D341Med (cell line): ENCODE measurements around the gene LILRA6.
"Not testable (repeated sequence)": the region's sequence is repeated elsewhere in the genome, so short reads cannot be mapped to it uniquely, and the experiment has no call there.

Source experiments
- DNase-seq: peaks from one replicate; pipeline ENCODE4 v3.0.0; 2012; ENCODE audit warnings: low spot score

Gene LILRA6

DNA sequence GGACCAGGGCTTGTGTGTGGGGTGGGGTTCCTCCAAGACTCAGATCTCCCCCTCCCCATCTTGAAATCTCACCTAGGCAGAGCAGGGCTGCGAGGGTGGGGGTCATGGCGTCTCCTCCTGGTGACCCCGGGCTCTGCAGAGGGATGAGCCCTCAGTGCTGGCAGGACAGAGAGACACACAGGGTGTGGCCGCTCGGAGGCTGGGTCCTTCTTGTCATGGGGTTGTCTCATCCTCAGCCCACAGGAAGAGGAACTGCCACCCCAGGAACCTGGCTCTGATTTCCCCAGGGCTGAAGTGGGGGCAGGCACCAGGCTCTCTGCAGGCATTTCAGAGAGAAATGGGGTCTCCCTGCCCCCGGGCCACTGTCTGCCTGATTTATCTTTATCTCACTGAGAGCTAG is at the start of gene LILRA6:
LILRA6 (minus strand) TSS at position 145 of the 400 bp plus-strand sequence.
- not testable (repeated sequence) for DNase-seq

DNA sequence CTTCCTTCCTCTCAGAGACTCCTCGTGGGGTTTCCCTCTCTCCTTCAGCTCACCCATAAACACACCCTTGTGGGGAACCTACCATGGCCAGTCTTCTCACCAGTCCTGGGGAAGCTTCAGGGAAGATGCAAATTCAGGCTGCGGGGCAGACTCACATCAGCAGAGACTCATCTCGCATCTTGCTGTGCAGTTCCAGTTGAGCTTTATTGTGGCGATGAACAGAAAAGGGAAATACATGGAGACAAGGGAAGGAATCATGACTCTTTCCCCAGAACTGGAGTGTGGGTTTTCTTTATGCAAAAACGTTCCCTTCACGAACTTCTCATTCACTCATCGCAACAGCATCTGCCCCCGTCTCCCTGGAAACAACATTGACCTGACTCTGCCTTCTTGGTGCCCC is 46.6 kb upstream of the LILRA6 start:
- DNase-seq = not testable (repeated sequence)

DNA sequence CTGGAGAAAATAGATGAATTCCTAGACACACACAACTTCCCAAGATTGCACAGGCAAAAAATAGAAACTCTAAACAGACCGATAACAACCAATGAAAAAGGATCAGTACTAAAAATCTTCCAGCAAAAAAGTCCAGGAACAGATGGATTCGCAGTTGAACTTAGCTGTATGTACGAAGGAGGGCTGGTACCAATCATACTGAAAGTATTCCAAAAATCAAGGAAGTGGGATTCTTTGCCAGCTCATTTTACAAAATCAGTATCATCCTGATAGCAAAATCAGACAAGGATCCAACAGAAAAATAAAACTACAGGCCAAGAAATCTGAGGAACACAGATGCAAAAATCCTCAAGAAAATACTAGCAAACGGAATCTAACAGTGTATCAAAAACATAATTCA is 44.9 kb upstream of the LILRA6 start:
- DNase-seq = no peak

DNA sequence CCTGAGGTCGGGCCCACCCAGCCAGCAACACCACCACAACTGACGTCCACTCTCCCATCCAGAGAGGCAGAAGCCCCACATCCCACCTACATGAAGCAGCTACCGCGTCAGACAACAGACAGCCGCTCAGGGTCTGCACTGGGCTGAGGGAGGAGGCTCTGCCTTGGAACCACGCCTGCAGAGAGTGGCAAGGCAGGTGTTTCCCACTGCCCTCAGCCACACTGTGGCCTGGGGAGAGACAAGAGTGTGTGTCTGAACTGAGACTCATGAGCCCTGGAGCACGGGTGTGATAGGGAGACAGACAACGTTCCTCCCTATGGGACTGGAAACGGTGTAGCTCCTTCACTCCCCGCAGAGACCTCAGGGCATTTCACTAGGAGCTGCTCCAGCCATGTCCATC is 43.7 kb upstream of the LILRA6 start:
- DNase-seq = not testable (repeated sequence)

DNA sequence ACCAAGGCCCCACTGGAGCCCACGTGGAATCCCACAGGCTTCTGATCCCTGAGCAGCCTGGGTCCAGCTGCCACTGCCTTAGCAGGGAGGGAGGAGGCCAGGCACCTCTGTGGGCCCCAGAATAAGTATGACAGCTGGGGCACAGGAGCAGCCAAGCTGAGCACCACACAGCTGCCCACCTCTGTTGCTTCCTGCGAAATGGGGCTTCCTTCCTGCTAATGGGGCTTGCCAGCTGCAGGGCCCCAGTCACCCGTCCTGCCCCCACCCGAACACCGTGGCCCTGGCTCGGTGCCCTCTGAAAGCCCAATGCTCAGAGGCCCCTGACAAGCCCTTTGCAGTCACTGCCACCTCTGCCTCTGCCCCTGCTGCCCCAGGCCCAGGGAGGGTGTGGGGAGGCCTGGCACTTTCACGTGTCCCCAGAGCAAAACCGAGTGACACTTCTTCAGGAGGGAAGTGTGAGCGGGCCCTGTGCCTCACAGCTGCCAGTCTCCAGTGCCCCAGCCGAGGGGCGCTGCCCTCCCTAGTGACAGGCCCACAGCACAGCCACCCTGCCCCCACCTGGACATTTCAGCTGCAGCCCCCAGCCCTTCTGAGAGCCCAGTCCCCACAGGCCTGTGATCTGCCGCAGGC is 43.0 kb upstream of the LILRA6 start:
- DNase-seq = not testable (repeated sequence)

DNA sequence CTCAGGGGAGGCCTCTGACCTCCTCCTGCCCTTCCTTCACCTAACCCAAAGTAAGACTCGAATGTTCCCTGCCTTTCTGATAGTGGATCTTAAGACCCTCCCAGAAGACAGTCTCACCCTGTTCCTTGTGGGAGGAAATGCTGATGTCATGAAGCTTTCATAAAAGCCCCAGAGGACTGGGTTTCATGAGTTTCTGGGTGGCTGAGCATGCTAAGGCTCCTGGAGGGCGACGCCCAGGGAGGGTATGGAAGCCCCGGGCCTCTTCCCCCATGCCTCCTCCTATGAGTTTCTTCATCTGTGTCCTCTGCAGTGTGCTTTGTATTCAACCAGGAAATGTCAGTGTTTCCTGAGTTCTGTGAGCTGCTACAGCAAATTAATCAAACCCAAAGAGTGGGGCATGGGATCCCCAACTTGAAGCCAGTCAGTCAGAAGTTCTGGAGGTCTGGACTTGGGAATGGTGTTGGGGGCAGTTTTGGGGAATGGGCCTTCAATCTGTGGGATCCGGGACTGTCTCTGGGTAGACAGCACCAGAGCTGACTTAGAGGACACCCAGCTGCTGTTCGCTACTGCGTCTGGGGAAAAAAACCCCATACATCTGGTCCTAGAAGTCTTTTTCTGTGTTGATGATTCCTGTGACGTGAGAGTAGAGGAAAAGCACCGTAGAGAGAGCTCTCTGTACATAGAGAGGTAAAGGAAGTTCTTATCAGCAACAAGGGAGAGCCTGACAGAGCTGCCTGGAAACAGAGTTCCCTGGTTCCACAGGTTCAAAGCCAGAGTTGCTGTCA is 40.3 kb upstream of the LILRA6 start:
- DNase-seq = no peak

DNA sequence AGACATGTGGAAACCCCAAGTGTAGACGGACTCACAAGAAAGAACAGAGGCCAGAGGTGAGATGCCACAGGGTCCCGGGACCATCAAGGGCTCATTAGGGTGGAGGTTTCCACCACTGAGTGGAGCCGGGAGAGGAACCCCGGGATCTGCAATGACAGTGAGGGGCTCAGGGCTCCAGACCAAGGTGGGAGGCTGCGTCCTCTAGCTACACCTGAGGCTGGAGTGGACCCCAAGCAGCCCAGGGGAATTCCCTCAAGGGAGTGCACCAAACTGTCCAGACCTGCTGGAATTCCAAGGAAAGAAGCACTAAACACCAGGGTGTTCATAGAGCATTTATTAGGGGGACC is 39.1 kb upstream of the LILRA6 start:
- DNase-seq = not testable (repeated sequence)

DNA sequence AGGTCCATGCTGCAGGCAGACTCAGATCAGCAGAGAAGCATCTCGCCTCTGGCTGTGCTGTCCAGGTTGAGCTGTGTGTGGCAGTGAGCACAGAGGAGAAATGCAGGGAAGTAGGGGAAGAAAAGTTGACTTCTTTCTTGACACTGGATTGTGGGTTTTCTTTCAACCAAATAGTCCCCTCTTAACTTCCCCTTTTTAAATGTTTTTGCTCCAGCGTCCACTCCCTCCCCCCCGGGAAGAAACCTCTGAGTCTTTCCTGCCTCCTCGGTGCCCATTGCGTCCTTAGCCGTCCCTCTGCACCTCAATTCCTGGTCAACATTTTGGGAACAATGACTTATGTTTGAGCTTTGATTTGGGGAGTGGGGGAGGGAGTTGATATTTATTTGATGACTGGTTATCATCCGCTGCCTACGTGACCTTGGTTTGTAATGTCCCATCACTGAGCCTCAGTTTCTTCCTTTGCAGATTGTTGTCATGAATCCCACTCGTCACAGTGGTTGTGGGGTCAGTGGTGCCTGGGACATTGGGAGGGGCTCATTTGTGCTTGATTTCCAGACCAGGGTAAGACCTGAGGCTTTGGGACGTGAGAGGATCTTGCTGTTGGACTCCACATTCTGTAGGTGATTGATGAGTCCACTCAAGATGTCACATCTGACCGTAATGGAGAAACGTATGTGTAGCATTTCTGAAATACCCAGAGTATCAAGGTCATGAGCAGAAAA is 38.6 kb upstream of the LILRA6 start, which contains the start of gene LILRB2:
LILRB2 (minus strand) TSS at position 104 of the 722 bp plus-strand sequence. CDS start 614 bp downstream, outside the sequence.
- DNase-seq = no peak

DNA sequence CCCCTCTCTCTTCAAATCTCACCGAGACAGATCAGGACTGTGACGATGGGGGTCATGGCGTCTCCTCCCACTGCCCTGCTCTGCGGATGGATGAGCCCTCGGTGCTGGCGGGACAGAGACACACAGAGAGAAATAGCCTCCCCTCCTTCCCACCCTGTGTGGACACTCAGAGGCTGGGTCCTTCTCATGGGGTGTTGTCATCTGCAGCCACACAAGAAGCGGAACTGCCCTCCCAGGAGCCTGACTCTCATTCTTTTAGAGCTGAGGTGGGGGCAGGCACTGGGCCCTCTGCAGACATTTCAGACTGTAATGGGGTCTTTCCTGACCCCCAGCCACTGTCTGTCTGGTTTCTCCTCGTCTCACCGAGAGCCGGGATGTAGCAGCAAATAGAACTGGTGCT is 37.9 kb upstream of the LILRA6 start:
- DNase-seq = not testable (repeated sequence)

DNA sequence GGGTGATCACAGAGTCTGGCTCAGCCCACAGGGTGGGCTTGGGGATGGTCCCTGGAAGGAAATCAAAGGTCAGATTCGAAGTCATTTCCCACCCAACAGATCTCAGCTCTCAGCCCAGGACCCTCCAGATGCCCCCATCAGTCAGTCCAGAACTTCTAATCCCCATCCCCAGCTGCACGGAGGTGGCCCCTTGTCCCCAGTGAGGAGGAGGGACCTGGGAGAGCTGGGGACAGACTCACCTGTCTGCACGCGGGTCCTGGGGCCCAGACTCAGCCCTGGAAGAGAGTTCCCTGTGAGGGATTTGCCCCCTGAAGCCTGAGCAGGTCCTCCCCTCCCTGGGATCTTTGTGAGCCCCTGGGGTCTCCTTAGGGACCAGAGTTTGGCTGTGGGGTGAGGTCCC is 37.4 kb upstream of the LILRA6 start:
- not testable (repeated sequence) for DNase-seq

DNA sequence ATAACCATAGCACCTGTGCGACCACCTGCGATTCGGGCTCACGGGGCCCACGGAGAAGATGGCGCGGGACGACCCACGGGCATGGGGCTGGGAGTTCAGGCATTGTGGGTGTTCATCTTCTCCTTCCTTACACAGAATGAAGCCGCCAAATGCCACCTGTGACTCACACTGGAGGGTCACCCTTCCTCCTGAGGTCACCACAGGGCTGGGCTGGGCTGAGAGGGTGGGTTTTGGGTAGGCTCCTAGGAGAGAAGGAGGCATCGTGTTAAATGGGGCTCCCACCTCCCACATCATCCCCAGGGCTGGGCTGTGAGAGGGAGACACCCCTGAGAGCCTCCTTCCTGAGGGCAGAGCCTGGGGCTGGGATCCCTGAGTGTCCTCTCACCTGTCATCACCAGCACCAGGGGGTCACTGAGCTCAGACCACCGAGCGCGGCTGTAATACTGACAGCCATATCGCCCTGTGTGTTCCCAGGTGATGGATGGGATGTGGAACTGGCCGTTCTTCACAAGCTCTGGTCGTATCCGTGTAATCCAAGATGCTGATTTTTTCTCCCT is 36.9 kb upstream of the LILRA6 start:
- DNase-seq = no peak

DNA sequence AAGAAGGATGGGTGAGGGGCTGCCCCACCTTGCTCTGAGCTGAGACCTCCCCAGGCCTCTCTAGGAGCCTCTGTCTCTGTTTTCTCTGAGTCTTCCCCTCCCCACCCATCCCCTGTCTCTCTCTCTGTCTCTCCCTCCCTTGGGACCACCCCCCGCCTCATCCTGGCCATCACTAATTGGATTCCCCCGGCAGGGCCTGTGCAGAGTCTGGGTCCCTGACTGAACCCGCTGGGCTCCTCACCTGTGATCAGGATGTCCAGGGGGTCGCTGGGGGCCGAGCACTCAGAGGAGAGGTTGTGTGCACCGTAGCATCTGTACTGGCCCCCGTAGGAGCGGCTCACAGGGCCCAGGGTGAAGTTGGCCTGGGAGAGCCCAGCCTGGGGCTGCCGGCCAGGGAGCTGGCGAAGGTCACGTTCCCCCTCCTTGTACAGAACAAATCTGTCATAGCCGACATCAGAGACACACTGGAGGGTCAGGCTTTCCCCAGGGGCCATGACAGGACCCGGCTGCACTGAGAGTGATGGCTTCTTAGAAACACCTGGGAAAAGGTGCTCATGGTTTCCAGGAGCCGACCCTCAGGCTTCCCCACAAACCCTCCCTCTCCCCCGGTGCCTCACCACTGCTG is 36.1 kb upstream of the LILRA6 start:
- DNase-seq = not testable (repeated sequence)

DNA sequence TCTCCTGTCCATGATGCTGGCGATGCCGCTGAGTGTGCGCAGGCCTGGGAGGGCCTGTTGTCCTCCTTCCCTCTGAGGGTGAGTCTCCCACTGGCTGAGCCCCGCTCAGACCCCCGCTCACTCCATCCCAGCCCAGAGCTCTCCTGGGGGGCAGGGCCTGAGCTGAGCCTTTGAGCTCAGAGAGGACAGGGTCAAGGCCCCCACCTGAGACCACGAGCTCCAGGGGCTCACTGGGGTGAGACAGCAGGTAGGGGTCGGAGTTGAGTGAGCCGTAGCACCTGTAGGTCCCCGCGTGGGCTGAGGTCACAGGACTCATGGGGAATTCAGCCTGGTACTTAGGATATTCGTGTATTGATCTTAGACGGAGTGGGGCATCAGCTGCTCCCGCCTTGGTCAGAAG is 35.5 kb upstream of the LILRA6 start:
- DNase-seq = not testable (repeated sequence)

DNA sequence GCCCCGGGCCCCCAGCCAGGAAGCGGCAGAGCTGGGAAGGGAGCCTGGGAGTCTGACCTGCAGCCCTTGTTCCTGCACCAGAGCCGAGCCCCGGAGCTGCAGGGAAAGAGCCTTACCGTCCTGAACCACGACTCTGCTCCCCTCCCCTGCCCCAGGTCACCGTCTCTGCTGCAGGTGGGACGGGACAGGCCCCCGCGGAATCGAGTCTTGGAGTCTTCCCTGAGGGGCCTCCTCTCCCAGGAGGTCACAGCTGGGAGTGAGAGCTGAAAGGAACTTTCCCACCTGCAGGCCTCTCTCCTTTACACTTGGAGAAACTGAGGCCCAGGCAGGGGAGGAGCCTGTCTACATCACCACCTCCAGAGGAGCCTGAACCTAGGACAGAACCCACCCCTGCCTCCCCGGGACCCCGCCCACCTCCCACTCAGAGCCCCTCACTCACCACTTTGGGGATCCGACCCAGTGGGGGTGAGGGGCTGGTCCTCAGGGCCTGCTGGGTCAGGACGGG is 34.6 kb upstream of the LILRA6 start:
- not testable (repeated sequence) for DNase-seq

DNA sequence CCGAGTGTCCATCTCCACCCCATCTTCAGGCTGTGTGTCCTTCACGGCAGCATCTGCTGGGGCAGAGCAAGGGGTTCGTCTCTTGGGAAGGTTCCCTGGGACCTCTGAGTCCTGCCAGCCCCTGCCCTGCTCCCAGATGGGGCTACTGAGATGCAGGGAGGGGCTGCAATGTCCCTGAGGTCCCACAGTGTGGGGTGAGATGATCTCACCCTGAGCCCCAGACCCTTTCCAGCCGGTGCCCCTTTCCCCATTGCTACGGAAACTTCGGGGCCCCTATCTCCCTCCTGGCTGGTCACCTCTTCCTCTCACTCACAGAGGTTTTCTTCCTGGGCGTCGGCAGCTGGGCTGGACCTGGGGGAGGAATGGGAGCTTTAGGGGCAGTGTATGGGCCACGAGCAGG is 33.4 kb upstream of the LILRA6 start:
- DNase-seq = no peak

DNA sequence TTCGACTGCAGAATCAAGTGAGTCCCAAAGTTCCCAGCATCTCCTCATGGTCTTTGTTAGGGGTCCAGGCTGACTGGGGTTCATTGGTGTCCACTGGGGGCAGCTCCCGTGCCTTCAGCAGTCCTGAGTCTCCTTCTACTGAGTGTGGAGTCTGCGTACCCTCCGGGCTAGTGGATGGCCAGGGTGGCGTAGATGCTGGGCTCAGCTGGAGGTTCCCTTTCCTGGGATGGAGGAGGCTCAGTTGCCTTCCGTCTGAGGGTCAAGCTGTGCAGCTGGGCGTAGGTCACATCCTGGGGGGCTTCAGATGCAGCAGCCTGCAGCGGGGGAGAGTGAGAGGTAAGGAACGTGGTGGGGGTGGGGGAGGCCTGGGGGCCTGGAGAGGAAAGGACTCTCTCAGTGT is 31.9 kb upstream of the LILRA6 start:
- not testable (repeated sequence) for DNase-seq

DNA sequence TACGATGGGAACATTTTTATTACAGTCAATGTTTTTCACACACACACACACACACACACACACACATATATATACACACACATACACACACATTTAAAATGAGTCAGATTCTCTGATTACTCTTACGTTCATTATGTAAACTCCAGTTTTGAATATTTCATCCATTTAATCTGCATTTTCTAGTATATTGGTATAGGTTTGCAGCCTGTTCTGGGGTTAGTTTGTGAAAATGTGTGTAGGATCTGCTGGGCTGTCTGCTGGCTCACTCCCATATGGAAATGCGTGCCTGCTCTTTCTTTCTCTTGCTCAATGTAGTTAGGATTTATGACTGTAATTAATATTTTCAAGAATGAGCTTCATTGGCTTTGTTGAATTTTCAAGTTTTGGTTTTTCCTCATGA is 31.2 kb upstream of the LILRA6 start:
- no peak for DNase-seq

DNA sequence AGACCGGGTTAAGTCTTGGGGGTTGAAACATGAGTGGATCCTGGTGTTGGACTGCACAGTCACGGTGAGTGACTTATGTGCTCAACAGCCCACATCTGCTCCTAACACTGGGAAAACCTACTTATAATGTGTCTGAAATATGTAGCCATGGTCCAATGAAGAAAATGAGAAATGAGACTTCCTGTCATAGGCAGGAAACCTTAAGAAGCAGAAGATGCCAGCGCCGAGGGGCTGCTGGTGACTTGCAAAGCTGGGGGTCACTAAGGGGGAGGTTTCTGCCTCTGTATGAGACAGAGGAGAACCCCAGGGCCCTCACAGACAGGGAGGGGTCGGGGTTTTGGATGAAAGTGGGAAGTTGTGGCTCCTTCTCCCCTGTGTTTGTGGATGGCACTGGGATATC is 29.6 kb upstream of the LILRA6 start:
- DNase-seq = not testable (repeated sequence)

DNA sequence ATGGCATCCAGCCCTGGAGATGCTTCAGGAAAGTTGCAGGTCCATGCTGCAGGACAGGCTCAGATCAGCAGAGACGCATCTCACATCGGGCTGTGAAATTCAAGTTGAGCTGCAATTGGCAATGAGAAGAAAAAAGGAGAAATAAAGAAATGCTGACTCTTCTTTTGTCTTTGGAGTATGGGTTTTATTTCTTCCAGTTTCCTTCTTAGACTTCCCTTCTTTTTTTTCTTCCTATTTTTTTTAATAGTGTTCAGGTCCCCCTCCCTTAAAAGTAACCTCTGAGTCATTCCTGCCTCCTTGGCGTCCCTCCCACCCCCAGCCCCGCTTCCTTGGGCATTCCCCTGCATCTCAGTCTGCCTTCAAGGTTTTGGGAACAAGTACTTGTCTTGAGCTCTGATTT is 29.0 kb upstream of the LILRA6 start:
- not testable (repeated sequence) for DNase-seq

DNA sequence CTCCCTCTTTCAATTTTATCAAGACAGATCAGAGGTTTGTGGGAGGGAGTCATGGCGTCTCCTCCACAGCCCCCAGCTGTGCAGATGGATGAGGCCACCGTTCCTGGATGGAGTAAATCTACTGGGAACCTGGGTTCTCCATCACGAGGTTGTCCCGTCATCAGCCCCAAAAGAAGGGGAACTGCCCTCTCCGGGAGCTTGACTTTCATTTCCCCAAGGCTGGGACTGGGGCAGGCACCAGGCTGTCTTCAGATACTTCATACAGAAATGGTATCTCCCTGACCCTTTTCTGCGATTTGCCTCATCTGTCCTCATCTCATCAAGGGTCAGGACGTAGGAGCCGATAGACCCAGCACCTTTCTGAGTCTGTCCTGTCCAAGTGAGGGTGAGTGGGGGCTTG is 28.5 kb upstream of the LILRA6 start:
- no peak for DNase-seq

DNA sequence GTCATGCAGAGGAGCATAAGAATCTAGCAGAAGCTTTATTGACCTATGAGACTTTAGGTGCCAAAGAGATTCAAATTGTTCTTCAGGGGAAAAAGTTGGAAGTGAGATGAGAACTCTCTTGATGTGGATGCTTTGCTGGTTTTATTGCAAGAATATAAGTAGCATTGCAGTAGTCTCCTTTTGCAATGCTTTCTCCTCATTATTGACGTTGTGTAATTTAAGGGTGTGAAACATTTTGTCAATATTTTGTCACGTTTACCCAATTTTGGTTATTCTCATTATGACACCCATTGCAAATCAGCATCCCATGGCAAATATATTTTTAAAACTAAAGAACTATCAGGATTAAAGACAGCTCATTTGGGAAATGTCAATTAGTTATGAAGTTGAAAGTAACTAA is 26.3 kb upstream of the LILRA6 start:
- DNase-seq = no peak

DNA sequence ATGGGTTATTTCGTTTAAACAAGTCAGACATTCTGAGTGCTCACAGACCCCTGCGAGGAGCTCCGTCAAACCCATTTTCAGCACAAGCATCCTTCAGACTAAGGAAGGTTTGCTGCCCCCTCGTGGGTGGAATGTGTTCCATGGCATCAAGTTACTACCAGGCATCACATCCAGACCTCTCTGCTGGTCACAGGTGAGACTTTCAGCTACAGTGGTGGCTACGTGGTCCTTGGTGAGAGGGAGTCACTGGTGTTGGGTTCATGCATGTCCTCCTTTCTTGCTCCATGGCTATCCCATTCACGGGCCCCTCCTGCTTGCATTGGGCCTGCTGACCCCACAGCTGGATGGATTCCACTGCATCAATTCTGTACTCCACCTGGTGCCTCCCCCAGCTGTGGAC is 23.5 kb upstream of the LILRA6 start:
- DNase-seq = peak; percentile 67
